H1 (cell line): ENCODE results near the gene GRK5. TPM values are rescaled to one million over a fixed set of nuclear protein-coding genes. Genes with fewer than 3 reads are reported as not detected.

ENCODE experiments used
- CTCF ChIA-PET: fragments of 300-600 bp; sonication (Branson Sonifier 250); formaldehyde crosslinking; loops from one replicate; lab custom pipeline; 2021; ENCODE audit not compliant: partially characterized antibody; lab: Charles Lee
- POLR2A ChIA-PET: fragments of 300-600 bp; sonication (Branson Sonifier 250); formaldehyde crosslinking; loops from one replicate; lab custom pipeline; 2021; ENCODE audit warnings: inconsistent platforms; ENCODE audit not compliant: partially characterized antibody; lab: Charles Lee
- DNase-seq, 2 experiments: peaks; one replicate each; pipeline versions ENCODE4 v3.0.0 to v3.0.0-alpha.2; 2010 to 2022; ENCODE audit warnings: low spot score in 2 of 2, low read depth in 1 of 2, mixed read lengths in 1 of 2
- FAIRE-seq: peaks from 2 replicates; lab custom pipeline; 2011; peaks lifted over from hg19 to GRCh38; lab: Jason Lieb, UNC
- H2AFZ ChIP-seq: 2 replicates; pipeline ENCODE4 v1.8.1; 2012; ENCODE audit warnings: low read length, inconsistent platforms
- H2AK5ac ChIP-seq: 2 replicates; pipeline ENCODE4 v1.6.1; 2013; ENCODE audit warnings: low read depth, low read length
- H2BK120ac ChIP-seq: replicated peaks from 2 replicates; pipeline ENCODE3; 2013; ENCODE audit warnings: low read depth, low read length, inconsistent platforms
- H2BK12ac ChIP-seq: 2 replicates; pipeline ENCODE4 v1.6.1; 2013; ENCODE audit warnings: low read depth, low read length
- H2BK15ac ChIP-seq: 2 replicates; pipeline ENCODE4 v1.6.1; 2013; ENCODE audit warnings: low read length
- H2BK20ac ChIP-seq: 2 replicates; pipeline ENCODE4 v1.6.1; 2013; ENCODE audit warnings: low read length
- H2BK5ac ChIP-seq: 2 replicates; pipeline ENCODE4 v1.6.1; 2013; ENCODE audit warnings: low read depth, low read length
- H3K14ac ChIP-seq: 2 replicates; pipeline ENCODE4 v1.6.1; 2013; ENCODE audit warnings: inconsistent platforms; ENCODE audit not compliant: insufficient read length
- H3K18ac ChIP-seq: 2 replicates; pipeline ENCODE4 v1.6.1; 2013; ENCODE audit warnings: low read length; ENCODE audit errors: extremely low read depth
- H3K23ac ChIP-seq: 2 replicates; pipeline ENCODE4 v1.6.1; 2013; ENCODE audit warnings: inconsistent platforms; ENCODE audit not compliant: insufficient read length
- H3K23me2 ChIP-seq: 2 replicates; pipeline ENCODE4 v1.6.1; 2013; ENCODE audit warnings: low read depth, low read length
- H3K27ac ChIP-seq: 2 replicates; pipeline ENCODE4 v1.6.1; 2011; ENCODE audit warnings: low read depth, low read length, inconsistent platforms
- H3K27me3 ChIP-seq, 4 experiments: replicated peaks in 1 of 4; 1 replicate in 1 of 4; 2 replicates in 3 of 4; pipeline versions ENCODE4 v1.6.1 to v1.8.1; 2011 to 2013; ENCODE audit warnings: low read length in 3 of 4, mild to moderate bottlenecking in 3 of 4, inconsistent platforms in 2 of 4, mixed read lengths in 2 of 4, moderate library complexity in 1 of 4; ENCODE audit not compliant: control insufficient read depth in 3 of 4, insufficient read depth in 3 of 4; ENCODE audit errors: extremely low read depth in 1 of 4
- H3K36me3 ChIP-seq, 4 experiments: 2 replicates each; pipeline versions ENCODE4 v1.6.1 to v1.8.1; 2011 to 2013; ENCODE audit warnings: mild to moderate bottlenecking in 4 of 4, low read length in 3 of 4, moderate library complexity in 2 of 4, control low read depth in 1 of 4, inconsistent platforms in 1 of 4; ENCODE audit not compliant: insufficient read depth in 4 of 4, control insufficient read depth in 2 of 4
- H3K4ac ChIP-seq: replicated peaks from 2 replicates; pipeline ENCODE3; 2013; ENCODE audit warnings: low read length, low read depth, mixed read lengths, inconsistent platforms; ENCODE audit not compliant: insufficient read length
- H3K4me1 ChIP-seq, 4 experiments: replicated peaks in 1 of 4; 1 replicate in 1 of 4; 2 replicates in 3 of 4; pipeline versions ENCODE4 v1.6.1 to v1.8.1; 2011 to 2013; ENCODE audit warnings: low read length in 3 of 4, inconsistent platforms in 2 of 4, mixed read lengths in 1 of 4; ENCODE audit not compliant: insufficient read depth in 4 of 4, control insufficient read depth in 3 of 4
- H3K4me2 ChIP-seq, 2 experiments: 2 replicates each; pipeline versions ENCODE4 v1.6.1 to v1.8.1; 2011 to 2013; ENCODE audit warnings: low read depth in 2 of 2, low read length in 2 of 2, control low read depth in 1 of 2, inconsistent platforms in 1 of 2, mild to moderate bottlenecking in 1 of 2; ENCODE audit not compliant: insufficient read depth in 1 of 2
- H3K4me3 ChIP-seq, 4 experiments: fragments of 200-600, 300-600 bp in 1 of 4; sonication (generic), shearing (Covaris generic), sonication (Bioruptor Twin) in 1 of 4; 2 replicates each; pipeline versions ENCODE4 v1.5.1 to v1.8.1; 2011 to 2016; ENCODE audit warnings: low read length in 4 of 4, low read depth in 3 of 4, control low read depth in 2 of 4, inconsistent platforms in 2 of 4, mild to moderate bottlenecking in 2 of 4, mixed read lengths in 1 of 4, moderate library complexity in 1 of 4; ENCODE audit not compliant: insufficient read depth in 2 of 4; ENCODE audit errors: extremely low read depth in 1 of 4
- H3K56ac ChIP-seq: replicated peaks from 2 replicates; pipeline ENCODE3; 2013; ENCODE audit warnings: low read depth, mild to moderate bottlenecking, mixed read lengths, low read length, inconsistent platforms; ENCODE audit not compliant: insufficient read length
- H3K79me1 ChIP-seq: 2 replicates; pipeline ENCODE4 v1.6.1; 2013; ENCODE audit warnings: low read depth, low read length, control low read depth
- H3K79me2 ChIP-seq, 2 experiments: 2 replicates each; pipeline versions ENCODE4 v1.6.1 to v1.8.1; 2012 to 2013; ENCODE audit warnings: low read length in 2 of 2, mild to moderate bottlenecking in 2 of 2, inconsistent platforms in 1 of 2; ENCODE audit not compliant: insufficient read depth in 2 of 2, control insufficient read depth in 1 of 2
- H3K9ac ChIP-seq, 4 experiments: replicated peaks in 1 of 4; 1 replicate in 1 of 4; 2 replicates in 3 of 4; pipeline versions ENCODE4 v1.6.1 to v1.8.1; 2011 to 2013; ENCODE audit warnings: low read depth in 3 of 4, low read length in 3 of 4, control low read depth in 2 of 4, mild to moderate bottlenecking in 2 of 4, moderate library complexity in 2 of 4, inconsistent platforms in 1 of 4; ENCODE audit errors: extremely low read depth in 1 of 4
- H3K9me3 ChIP-seq, 2 experiments: 2 replicates each; pipeline versions ENCODE4 v1.6.1 to v1.8.1; 2012 to 2013; ENCODE audit warnings: mild to moderate bottlenecking in 2 of 2, moderate library complexity in 2 of 2, control low read depth in 1 of 2, inconsistent platforms in 1 of 2, low read depth in 1 of 2, low read length in 1 of 2, mixed read lengths in 1 of 2; ENCODE audit not compliant: insufficient read depth in 2 of 2
- H4K20me1 ChIP-seq, 2 experiments: replicated peaks in 1 of 2; 2 replicates each; pipeline versions ENCODE3 to v1.8.1; 2011 to 2013; ENCODE audit warnings: inconsistent platforms in 2 of 2, low read length in 2 of 2, mild to moderate bottlenecking in 1 of 2; ENCODE audit not compliant: insufficient read depth in 2 of 2, control insufficient read depth in 1 of 2
- H4K5ac ChIP-seq: 2 replicates; pipeline ENCODE4 v1.6.1; 2013; ENCODE audit warnings: low read length, low read depth, mixed read lengths, inconsistent platforms; ENCODE audit not compliant: insufficient read length
- H4K8ac ChIP-seq: 2 replicates; pipeline ENCODE4 v1.8.0; 2013; ENCODE audit warnings: mild to moderate bottlenecking, moderate library complexity, low read length, inconsistent platforms; ENCODE audit not compliant: insufficient read depth; ENCODE audit errors: extremely low read depth
- H4K91ac ChIP-seq: replicated peaks from 2 replicates; pipeline ENCODE3; 2013; ENCODE audit warnings: low read length, mixed read lengths, inconsistent platforms; ENCODE audit not compliant: insufficient read length
- HDAC6 ChIP-seq: IDR thresholded peaks from one replicate; pipeline ENCODE4 v1.7.1; 2012; ENCODE audit warnings: low read depth, mild to moderate bottlenecking, inconsistent platforms, low read length, moderate library complexity
- WGBS, 2 experiments: shearing (Covaris generic) in 1 of 2; methylation state at CpG; one replicate each; pipeline versions ENCODE4 v1.1.6 to v1.1.7; 2013 to 2015; ENCODE audit warnings: low lambda C conversion rate in 2 of 2, mixed read lengths in 2 of 2, inconsistent platforms in 1 of 2, low coverage in 1 of 2, missing lambda C conversion rate in 1 of 2; ENCODE audit not compliant: insufficient replicate concordance in 2 of 2, insufficient coverage in 1 of 2, insufficient read length in 1 of 2; ENCODE audit errors: extremely low coverage in 1 of 2, missing lambda C conversion rate in 1 of 2; 5-methylcytosine and 5-hydroxymethylcytosine counted together
- polyA plus RNA-seq, 7 experiments: library from polyadenylated mRNA; depleted of rRNA in 3 of 7; stranded (reverse) in 5 of 7; unstranded in 2 of 7; fragments of >200 nt in 5 of 7; fragments of 200-250 nt in 2 of 7; gene quantifications; 1 replicate in 5 of 7; 2 replicates in 1 of 7; 4 replicates in 1 of 7; pipeline versions ENCODE4 v1.2.1 to v1.2.3, GENCODE V29; 2011 to 2013; ENCODE audit warnings: missing spikeins in 2 of 7, mixed read lengths in 2 of 7
- total RNA-seq: library from RNA; stranded (reverse); fragmentation: NEBNext Ultra II Directional; extraction: Animal tissue kit (Norgen Biotek cat#: 25700); gene quantifications from 2 replicates; pipeline ENCODE4 v1.2.1, GENCODE V29; 2021

The GRK5 gene
- total and polyA plus RNA-seq, 2 of the 8 experiments (the other 6 are each of a cell fraction or from before 2014, with no cell fraction given) = 0.54 to 2.5 TPM

- no peak overlapping the region for H4K5ac ChIP-seq
- no peak overlapping the region for H2BK120ac ChIP-seq
- H3K9ac ChIP-seq = no peak overlapping the region
- no peaks in the 10 kb centered on the region; the same call in 1 of the 2 replicates for H3K23me2 ChIP-seq
- H3K23ac ChIP-seq = no peak overlapping the region
- H3K79me1 ChIP-seq = no peaks in the 10 kb centered on the region
- H3K36me3 ChIP-seq = no peaks in the 10 kb centered on the region
- ChIA-PET POLR2A (no interaction called here), CTCF (interaction anchor here (1.1 kb wide), 1 partner anchor 31 kb away, joined by 4 read pairs; no protein-coding TSS in a partner anchor)
- H3K79me2 ChIP-seq = no peaks in the 10 kb centered on the region
- H2AFZ ChIP-seq = no peak overlapping the region
- H3K4me3 ChIP-seq = no peak overlapping the region
- no peak overlapping the region for H3K18ac ChIP-seq
- no peak overlapping the region for H4K91ac ChIP-seq
- TF ChIP-seq HDAC6 = no peak
- no peak overlapping the region for H3K4ac ChIP-seq
- H3K27ac ChIP-seq = no peak overlapping the region
- H2BK12ac ChIP-seq = no peak overlapping the region
- DNase-seq = no peak
- no peak overlapping the region for H4K8ac ChIP-seq
- FAIRE-seq = no peak
- no peak overlapping the region for H3K4me2 ChIP-seq
- no peak overlapping the region for H2BK20ac ChIP-seq
- no peak overlapping the region for H3K56ac ChIP-seq
- no peak overlapping the region for H2AK5ac ChIP-seq
- no peaks in the 10 kb centered on the region for H4K20me1 ChIP-seq
- H2BK5ac ChIP-seq = no peak overlapping the region
- no peak overlapping the region for H3K14ac ChIP-seq
- H3K27me3 ChIP-seq = no peaks in the 10 kb centered on the region
- peaks cover 0 to 4% (median 0%) of the 10 kb centered on the region in 4 experiments; a peak in 1 of 7 replicates for H3K4me1 ChIP-seq
- H2BK15ac ChIP-seq = no peak overlapping the region
- H3K9me3 ChIP-seq = peaks cover 0 to 2% of the 10 kb centered on the region in 2 experiments; a peak in 1 of 4 replicates
- WGBS, 2 experiments = 87% methylated on average over 11 of the region's 11 CpGs; no CpG with 5 or more reads in 1 of the 2 experiments
These were observed 85.8 kb downstream of the GRK5 start for GRCh38 chr10:119292968-119293760.
